Measurements from ENCODE around the gene LY86. TPM values are rescaled to one million over a fixed set of nuclear protein-coding genes. Genes with fewer than 3 reads are reported as not detected.

LY86 gene
- total RNA-seq, 2 donors from 2014 or later: 0.49 to 2.3 TPM

GRCh38 chr6:6566766-6567165 is 21.8 kb upstream of the LY86 start:
- DNase-seq (no peak), ATAC-seq (no peak)
- intact Hi-C loops (cut with DNase I, micrococcal nuclease): no loop called here

GRCh38 chr6:6569096-6569810 is 19.3 kb upstream of the LY86 start:
- ATAC-seq (no peak), DNase-seq (no peak)
- intact Hi-C loops (cut with DNase I, micrococcal nuclease): no loop called here

- intact Hi-C loops (cut with DNase I, micrococcal nuclease): no loop called here
- ATAC-seq (no peak), DNase-seq (no peak)
These were observed 18.7 kb upstream of the LY86 start for GRCh38 chr6:6569811-6570164.

GRCh38 chr6:6570929-6571671 is 17.4 kb upstream of the LY86 start:
- DNase-seq: no peak
- no peak for ATAC-seq
- intact Hi-C loops (cut with DNase I, micrococcal nuclease): no loop called here

- intact Hi-C loops (cut with DNase I, micrococcal nuclease): no loop called here
- ATAC-seq (no peak), DNase-seq (no peak)
These were observed 13.4 kb upstream of the LY86 start for GRCh38 chr6:6575143-6575542.

GRCh38 chr6:6577735-6578134 is 10.8 kb upstream of the LY86 start:
- DNase-seq (no peak), ATAC-seq (no peak)
- intact Hi-C loops (cut with DNase I, micrococcal nuclease): no loop called here

- no peak for DNase-seq
- intact Hi-C loops (cut with DNase I, micrococcal nuclease): no loop called here
- no peak for ATAC-seq
These were observed 9.2 kb upstream of the LY86 start for GRCh38 chr6:6579281-6579680.

- DNase-seq (no peak), ATAC-seq (no peak)
- intact Hi-C loops (cut with DNase I, micrococcal nuclease): no loop called here
These were observed 8.2 kb upstream of the LY86 start for GRCh38 chr6:6580225-6580856.

GRCh38 chr6:6581054-6581453 is 7.5 kb upstream of the LY86 start:
- DNase-seq (no peak), ATAC-seq (no peak)
- intact Hi-C loops (cut with DNase I, micrococcal nuclease): no loop called here

GRCh38 chr6:6582131-6582530 is 6.4 kb upstream of the LY86 start:
- ATAC-seq: no peak
- intact Hi-C loops (cut with DNase I, micrococcal nuclease): no loop called here
- DNase-seq: no peak

GRCh38 chr6:6583836-6584235 is 4.7 kb upstream of the LY86 start:
- DNase-seq (no peak), ATAC-seq (no peak)
- intact Hi-C loops (cut with DNase I, micrococcal nuclease): no loop called here

- ATAC-seq: no peak
- intact Hi-C loops (cut with DNase I, micrococcal nuclease): no loop called here
These were observed 4.1 kb upstream of the LY86 start for GRCh38 chr6:6584310-6585002.

GRCh38 chr6:6585003-6585311 is 3.6 kb upstream of the LY86 start:
- intact Hi-C loops (cut with DNase I, micrococcal nuclease): no loop called here
- ATAC-seq: no peak
- no peak for DNase-seq

More at GRCh38 chr6:6584310-6585002, 4.1 kb upstream of the LY86 start:
- DNase-seq: no peak

- DNase-seq (no peak), ATAC-seq (no peak)
- intact Hi-C loops (cut with DNase I, micrococcal nuclease): no loop called here
These were observed 2.4 kb upstream of the LY86 start for GRCh38 chr6:6586167-6586566.

GRCh38 chr6:6586671-6587526 is 1.6 kb upstream of the LY86 start:
- DNase-seq: no peak
- no peak for ATAC-seq

GRCh38 chr6:6587696-6588063 is 840 bp upstream of the LY86 start:
- ATAC-seq (no peak), DNase-seq (no peak)
- intact Hi-C loops (cut with DNase I, micrococcal nuclease): no loop called here

More at GRCh38 chr6:6586671-6587526, 1.6 kb upstream of the LY86 start:
- intact Hi-C loops (cut with DNase I, micrococcal nuclease): no loop called here

GRCh38 chr6:6588924-6589709 is 597 bp downstream of the LY86 start:
- intact Hi-C loops (cut with DNase I, micrococcal nuclease): no loop called here
- ATAC-seq (no peak), DNase-seq (no peak)

- intact Hi-C loops (cut with DNase I, micrococcal nuclease): no loop called here
- ATAC-seq (no peak), DNase-seq (no peak)
These were observed 2.0 kb downstream of the LY86 start for GRCh38 chr6:6590530-6590929.
